B cell (primary cell): ENCODE results near the gene SRPRB. TPM values are rescaled to one million over a fixed set of nuclear protein-coding genes. Genes with fewer than 3 reads are reported as not detected.

Experiments used
- ATAC-seq: fragments of 200-7000 bp; cut with Tn5 transposase; one replicate; pipeline ENCODE4 v1.10.0; 2021; ENCODE audit warnings: low read depth, mild to moderate bottlenecking, moderate number of reproducible peaks, moderate library complexity
- CTCF ChIA-PET: fragments of 350-600 bp; sonication (Branson Sonifier 250); formaldehyde crosslinking; loops from one replicate; lab custom pipeline; 2021; ENCODE audit warnings: antibody characterized with exemption, inconsistent platforms; lab: Charles Lee
- POLR2A ChIA-PET: fragments of 350-600 bp; sonication (Branson Sonifier 250); formaldehyde crosslinking; loops from one replicate; lab custom pipeline; 2021; ENCODE audit warnings: antibody characterized with exemption; lab: Charles Lee
- DNase-seq: peaks from one replicate; pipeline ENCODE4 v3.0.0; 2013
- H2AFZ ChIP-seq: 2 replicates; pipeline ENCODE4 v1.6.1; 2012; ENCODE audit warnings: mild to moderate bottlenecking, low read depth, low read length; ENCODE audit not compliant: insufficient read depth, poor library complexity, severe bottlenecking
- H3K27ac ChIP-seq, 2 donors: 1 replicate in 1 of 2; 2 replicates in 1 of 2; pipeline ENCODE4 v1.5.1; 2012 to 2013; ENCODE audit warnings: low read length in 2 of 2, mild to moderate bottlenecking in 2 of 2, moderate library complexity in 1 of 2
- H3K27me3 ChIP-seq, 4 experiments: fragments of 200-600 bp in 1 of 4; sonication (generic) in 1 of 4; replicated peaks in 1 of 4; 1 replicate in 2 of 4; 2 replicates in 2 of 4; pipeline versions ENCODE4 v1.6.1 to v1.7.0; 2013 to 2016; ENCODE audit warnings: low read length in 3 of 4, mild to moderate bottlenecking in 2 of 4, mixed read lengths in 1 of 4, moderate library complexity in 1 of 4; ENCODE audit not compliant: insufficient read depth in 4 of 4, control insufficient read depth in 3 of 4; ENCODE audit errors: control extremely low read depth in 1 of 4
- H3K36me3 ChIP-seq, 2 experiments: replicated peaks in 1 of 2; 1 replicate in 1 of 2; 2 replicates in 1 of 2; pipeline versions ENCODE4 v1.6.1 to v1.7.1; 2013; ENCODE audit warnings: low read length in 1 of 2; ENCODE audit not compliant: insufficient read depth in 2 of 2, control insufficient read depth in 1 of 2; ENCODE audit errors: control extremely low read depth in 1 of 2, extremely low read depth in 1 of 2
- H3K4me1 ChIP-seq, 2 donors: fragments of 200-600 bp in 1 of 2; sonication (generic) in 1 of 2; 1 replicate in 1 of 2; 2 replicates in 1 of 2; pipeline versions ENCODE4 v1.5.1 to v1.6.1; 2013 to 2017; ENCODE audit warnings: low read length in 2 of 2; ENCODE audit not compliant: control insufficient read depth in 2 of 2, insufficient read depth in 2 of 2
- H3K4me2 ChIP-seq: replicated peaks from 2 replicates; pipeline ENCODE3; 2012; ENCODE audit warnings: mild to moderate bottlenecking, low read depth, low read length; ENCODE audit not compliant: poor library complexity, severe bottlenecking
- H3K4me3 ChIP-seq, 5 experiments: fragments of 200-600 bp in 1 of 5; sonication (generic) in 1 of 5; 1 replicate in 3 of 5; 2 replicates in 2 of 5; pipeline versions ENCODE4 v1.5.1 to v1.7.0; 2011 to 2016; ENCODE audit warnings: low read length in 4 of 5, mild to moderate bottlenecking in 4 of 5, low read depth in 2 of 5, control low read depth in 1 of 5, moderate library complexity in 1 of 5; ENCODE audit not compliant: insufficient read depth in 1 of 5; ENCODE audit errors: control extremely low read depth in 1 of 5, extremely low read depth in 1 of 5
- H3K79me2 ChIP-seq: fragments of 200-600 bp; sonication (generic); one replicate; pipeline ENCODE4 v1.6.0; 2016; ENCODE audit warnings: low read length; ENCODE audit not compliant: control insufficient read depth, insufficient read depth
- H3K9ac ChIP-seq: fragments of 200-600 bp; sonication (generic); 2 replicates; pipeline ENCODE4 v1.6.1; 2017; ENCODE audit warnings: mild to moderate bottlenecking, low read length, moderate library complexity
- H3K9me3 ChIP-seq, 3 donors: one replicate each; pipeline versions ENCODE4 v1.6.1 to v1.7.1; 2013; ENCODE audit warnings: low read length in 2 of 3; ENCODE audit not compliant: control insufficient read depth in 2 of 3, insufficient read depth in 1 of 3; ENCODE audit errors: control extremely low read depth in 1 of 3
- H4K20me1 ChIP-seq: 2 replicates; pipeline ENCODE4 v1.6.0; 2012; ENCODE audit warnings: mild to moderate bottlenecking, low read length; ENCODE audit not compliant: insufficient read depth, control insufficient read depth, poor library complexity, severe bottlenecking
- H3K27ac Mint-ChIP-seq: one replicate; pipeline ENCODE4 v1.8.0; 2021; ENCODE audit warnings: mixed read lengths
- H3K27me3 Mint-ChIP-seq: one replicate; pipeline ENCODE4 v1.8.0; 2021; ENCODE audit warnings: mixed read lengths
- H3K4me1 Mint-ChIP-seq: one replicate; pipeline ENCODE4 v1.8.0; 2021; ENCODE audit warnings: mixed read lengths
- H3K4me3 Mint-ChIP-seq: one replicate; pipeline ENCODE4 v1.8.0; 2021; ENCODE audit warnings: mixed read lengths
- H3K9me3 Mint-ChIP-seq: one replicate; pipeline ENCODE4 v1.8.0; 2022; ENCODE audit warnings: mixed read lengths; ENCODE audit not compliant: insufficient read depth
- EZH2 ChIP-seq: IDR thresholded peaks from 2 replicates; pipeline ENCODE4 v1.6.1; 2012; ENCODE audit warnings: borderline replicate concordance, low read depth, mild to moderate bottlenecking, moderate library complexity, low read length; ENCODE audit not compliant: insufficient read depth, poor library complexity, severe bottlenecking
- WGBS: methylation state at CpG from one replicate; pipeline ENCODE4 v1.1.5; 2013; ENCODE audit warnings: missing lambda C conversion rate; ENCODE audit not compliant: insufficient coverage; 5-methylcytosine and 5-hydroxymethylcytosine counted together
- intact Hi-C: fragments of 100-400 bp; cut with micrococcal nuclease; formaldehyde crosslinking; loops from one replicate; pipeline ENCODE4 v1.10.0; 2022
- polyA plus RNA-seq: library from polyadenylated mRNA; depleted of rRNA; stranded (reverse); fragments of >200 nt; gene quantifications from 2 replicates; pipeline ENCODE4 v1.2.3, GENCODE V29; 2012
- total RNA-seq, 2 donors: library from RNA; stranded (reverse); fragments of 120-200 nt in 1 of 2; gene quantifications; 1 replicate in 1 of 2; 2 replicates in 1 of 2; pipeline versions ENCODE4 v1.2.3 to v1.2.4, GENCODE V29; 2013 to 2022
- TF ChIP-seq, protein P1 (sequence below): fragments of 200-600 bp; IDR thresholded peaks from one replicate; pipeline ENCODE4 v1.8.0; 2022; ENCODE audit warnings: antibody characterized with exemption, mild to moderate bottlenecking

Gene SRPRB
- total and polyA plus RNA-seq, 2 donors (not counting 1 experiment from before 2014, with no cell fraction given), result 10.1 to 28.8 TPM

DNA sequence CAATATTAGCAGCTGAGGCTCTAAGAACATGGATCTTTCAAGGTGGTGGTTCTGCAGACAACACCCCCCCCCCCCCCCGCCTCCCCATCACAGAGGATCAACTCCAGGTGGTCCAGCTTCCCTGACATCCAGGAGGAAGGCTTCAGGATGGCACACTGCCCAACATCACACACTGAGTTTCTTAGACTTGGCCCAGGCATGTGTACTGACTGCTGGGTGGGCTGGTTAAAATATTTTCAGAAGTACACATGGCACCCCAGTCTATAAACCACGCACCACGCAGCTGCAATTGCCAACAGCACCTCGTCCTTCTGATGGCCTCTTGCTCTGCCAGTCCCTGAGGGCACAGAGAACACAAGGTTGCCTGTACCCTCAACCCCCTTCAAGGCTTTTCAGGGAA lies 22.1 kb downstream of the SRPRB start:
- intact Hi-C loops, result no loop called here

DNA sequence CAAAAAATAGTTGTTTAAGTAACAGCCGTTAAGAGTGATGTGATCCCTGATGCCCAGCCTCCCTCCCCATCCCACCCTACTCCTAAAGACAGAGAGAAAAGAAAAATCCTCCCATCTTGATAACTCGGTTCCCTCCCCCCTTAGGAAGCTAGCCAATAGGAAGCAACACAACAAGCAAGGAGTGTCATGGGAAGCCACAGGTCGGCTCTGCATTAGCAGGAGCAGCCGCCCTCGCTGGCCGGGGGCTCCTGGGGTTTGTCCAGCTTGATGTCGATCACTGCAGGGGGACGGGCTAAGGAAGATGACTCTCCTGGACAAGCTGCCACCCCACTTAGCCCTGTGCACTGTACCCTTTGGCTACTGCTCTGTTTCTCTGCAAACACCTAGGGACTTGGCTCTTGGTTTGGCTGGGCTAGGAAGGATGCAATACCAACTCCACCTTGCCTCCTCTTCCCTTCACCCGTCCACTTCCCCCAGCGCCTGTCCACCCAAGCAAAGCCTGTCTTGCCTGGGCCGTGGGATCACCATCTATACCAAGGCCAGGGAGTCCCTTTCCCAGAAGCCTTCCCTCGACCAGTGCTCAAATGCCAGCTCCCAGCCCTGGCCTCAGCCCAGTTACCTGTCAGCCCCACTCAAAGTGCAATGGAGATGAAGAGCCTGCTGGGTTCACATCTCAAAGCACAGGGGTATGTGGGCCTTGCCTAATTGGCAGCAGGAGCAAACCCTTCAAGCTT lies 23.1 kb downstream of the SRPRB start:
- ChIA-PET POLR2A (no interaction called here), CTCF (no interaction called here)
- H3K27ac ChIP-seq, result no peak overlapping the region
- intact Hi-C loops, result no loop called here
- Mint-ChIP-seq H3K27me3 (peaks cover 6% of the 10 kb centered on the region), H3K4me3 (no peak overlapping the region), H3K27ac (no peak overlapping the region), H3K9me3 (no peaks in the 10 kb centered on the region), H3K4me1 (no peaks in the 10 kb centered on the region)
- no peak overlapping the region for H3K4me3 ChIP-seq
- no peak overlapping the region for H3K9ac ChIP-seq
- DNase-seq (no peak), ATAC-seq (no peak)
- no peaks in the 10 kb centered on the region for H3K27me3 ChIP-seq
- no peak overlapping the region for H3K4me2 ChIP-seq
- no peak overlapping the region for H2AFZ ChIP-seq
- no peaks in the 10 kb centered on the region for H3K79me2 ChIP-seq
- H3K9me3 ChIP-seq, result no peaks in the 10 kb centered on the region
- no peaks in the 10 kb centered on the region for H3K4me1 ChIP-seq
- no peaks in the 10 kb centered on the region for H4K20me1 ChIP-seq
- 88% methylated on average over 11 of the region's 12 CpGs for WGBS
- peaks cover 0 to 20% of the 10 kb centered on the region in 2 experiments for H3K36me3 ChIP-seq
- TF ChIP-seq, protein P1, sequence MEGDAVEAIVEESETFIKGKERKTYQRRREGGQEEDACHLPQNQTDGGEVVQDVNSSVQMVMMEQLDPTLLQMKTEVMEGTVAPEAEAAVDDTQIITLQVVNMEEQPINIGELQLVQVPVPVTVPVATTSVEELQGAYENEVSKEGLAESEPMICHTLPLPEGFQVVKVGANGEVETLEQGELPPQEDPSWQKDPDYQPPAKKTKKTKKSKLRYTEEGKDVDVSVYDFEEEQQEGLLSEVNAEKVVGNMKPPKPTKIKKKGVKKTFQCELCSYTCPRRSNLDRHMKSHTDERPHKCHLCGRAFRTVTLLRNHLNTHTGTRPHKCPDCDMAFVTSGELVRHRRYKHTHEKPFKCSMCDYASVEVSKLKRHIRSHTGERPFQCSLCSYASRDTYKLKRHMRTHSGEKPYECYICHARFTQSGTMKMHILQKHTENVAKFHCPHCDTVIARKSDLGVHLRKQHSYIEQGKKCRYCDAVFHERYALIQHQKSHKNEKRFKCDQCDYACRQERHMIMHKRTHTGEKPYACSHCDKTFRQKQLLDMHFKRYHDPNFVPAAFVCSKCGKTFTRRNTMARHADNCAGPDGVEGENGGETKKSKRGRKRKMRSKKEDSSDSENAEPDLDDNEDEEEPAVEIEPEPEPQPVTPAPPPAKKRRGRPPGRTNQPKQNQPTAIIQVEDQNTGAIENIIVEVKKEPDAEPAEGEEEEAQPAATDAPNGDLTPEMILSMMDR, result no peak
- TF ChIP-seq EZH2, result no peak

More for the DNA sequence above, 22.1 kb downstream of the SRPRB start:
- Histone ChIP-seq H3K4me1 (no peaks in the 10 kb centered on the region), H3K79me2 (no peaks in the 10 kb centered on the region), H3K4me2 (no peak overlapping the region), H3K27ac (no peak overlapping the region), H3K27me3 (no peaks in the 10 kb centered on the region), H3K9ac (no peak overlapping the region), H4K20me1 (no peaks in the 10 kb centered on the region), H3K4me3 (no peak overlapping the region), H3K36me3 (peaks cover 0 to 30% of the 10 kb centered on the region in 2 experiments), H3K9me3 (no peaks in the 10 kb centered on the region), H2AFZ (no peak overlapping the region)
- WGBS, result 89% methylated on average over 3 of the region's 4 CpGs
- peaks cover 3% of the 10 kb centered on the region for H3K27me3 Mint-ChIP-seq
- no peak for TF ChIP-seq EZH2
- TF ChIP-seq, protein P1, result no peak
- DNase-seq (no peak), ATAC-seq (no peak)
- ChIA-PET POLR2A (no interaction called here), CTCF (no interaction called here)
- no peaks in the 10 kb centered on the region for H3K9me3 Mint-ChIP-seq
- no peaks in the 10 kb centered on the region for H3K4me1 Mint-ChIP-seq
- H3K27ac Mint-ChIP-seq, result no peak overlapping the region
- no peak overlapping the region for H3K4me3 Mint-ChIP-seq
